ENCODE measurements around the gene PSMB5. TPM values are rescaled to one million over a fixed set of nuclear protein-coding genes. Genes with fewer than 3 reads are reported as not detected.
"Not testable (repeated sequence)": the region's sequence is repeated elsewhere in the genome, so short reads cannot be mapped to it uniquely, and the experiment has no call there.

PSMB5 gene
- total and polyA plus RNA-seq, 7 experiments from 2014 or later = 19.2 to 74.2 (median 37.4) TPM

DNA sequence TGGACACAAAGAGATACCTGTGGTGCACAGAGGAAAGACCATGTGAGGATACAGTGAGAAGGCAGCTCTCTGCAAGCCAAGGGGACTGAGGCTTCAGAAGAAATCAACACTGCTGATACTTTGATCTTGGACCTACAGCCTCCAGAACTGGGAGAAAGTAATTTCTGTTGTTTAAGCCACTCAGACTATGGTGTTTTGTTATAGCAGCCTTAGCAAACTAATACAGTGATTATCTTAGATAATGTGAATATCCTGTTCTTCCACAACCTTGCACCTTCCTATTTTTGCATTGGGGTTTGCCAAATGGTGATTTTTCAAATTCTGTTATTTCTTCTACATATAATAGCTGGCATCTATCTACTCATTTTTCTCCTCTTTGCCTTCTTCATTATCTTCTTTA, 16.6 kb downstream of the PSMB5 start:
- Histone ChIP-seq H3K27ac (ENCODE audit: low read depth, low read length) (no peak overlapping the region), H3K36me3 (ENCODE audit: control insufficient read depth in 2 of 3, insufficient read depth in 3 of 3, low read length in 3 of 3) (no peaks in the 10 kb centered on the region), H3K4me3 (ENCODE audit: low read length) (no peak overlapping the region), H3K4me1 (ENCODE audit: control insufficient read depth in 2 of 2, insufficient read depth in 2 of 2, low read length in 2 of 2) (peaks cover 0 to 39% of the 10 kb centered on the region in 2 donors), H3K9me3 (ENCODE audit: control insufficient read depth in 2 of 3, low read length in 3 of 3) (no peaks in the 10 kb centered on the region), H3K27me3 (ENCODE audit: control insufficient read depth in 2 of 2, insufficient read depth in 2 of 2, low read length in 2 of 2) (no peaks in the 10 kb centered on the region)
- no peak for ATAC-seq
- intact Hi-C loops (cut with micrococcal nuclease) = no loop called here
- peak overlapping the region in 1 of 10 donors; percentile 9 for H3K4me3 Mint-ChIP-seq
- CTCF ChIA-PET = no interaction called here
- POLR2A ChIA-PET = interaction anchor here (0.6 to 3.5 kb wide), 4 partner anchors 11 to 82 kb away, joined by 3 to 37 read pairs (median 3); no protein-coding TSS in a partner anchor
- peaks cover 20 to 49% (median 42%) of the 10 kb centered on the region in 7 donors for H3K4me1 Mint-ChIP-seq
- H3K27ac Mint-ChIP-seq = peak overlapping the region in 3 of 9 donors; percentile 36 to 46 (median 42)
- H3K36me3 Mint-ChIP-seq = no peaks in the 10 kb centered on the region
- H3K27me3 Mint-ChIP-seq = no peaks in the 10 kb centered on the region
- no peaks in the 10 kb centered on the region for H3K9me3 Mint-ChIP-seq
- no peak for DNase-seq

DNA sequence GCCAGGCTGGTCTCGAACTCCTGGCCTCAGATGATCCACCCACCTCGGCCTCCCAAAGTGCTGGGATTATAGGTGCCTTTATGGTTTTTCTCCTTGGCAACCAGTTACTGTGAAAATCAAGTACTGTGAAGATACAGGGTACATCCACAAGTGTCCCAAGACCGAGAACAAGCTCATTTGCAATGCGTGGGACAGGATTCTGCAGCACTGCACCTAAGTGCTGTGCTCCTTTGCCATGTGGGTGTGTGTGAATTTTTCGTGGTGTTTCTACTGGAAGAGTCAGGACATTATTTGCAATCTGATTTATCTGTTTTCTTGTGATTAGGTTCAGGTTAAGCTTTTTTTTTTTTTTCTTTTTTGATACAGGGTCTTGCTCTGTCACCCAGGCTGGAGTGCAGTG, 17.6 kb downstream of the PSMB5 start:
- H3K9me3 Mint-ChIP-seq = no peaks in the 10 kb centered on the region
- Histone ChIP-seq H3K27me3 (ENCODE audit: control insufficient read depth in 2 of 2, insufficient read depth in 2 of 2, low read length in 2 of 2) (no peaks in the 10 kb centered on the region), H3K36me3 (ENCODE audit: control insufficient read depth in 2 of 3, insufficient read depth in 3 of 3, low read length in 3 of 3) (no peaks in the 10 kb centered on the region), H3K27ac (ENCODE audit: low read depth, low read length) (no peak overlapping the region), H3K4me1 (ENCODE audit: control insufficient read depth in 2 of 2, insufficient read depth in 2 of 2, low read length in 2 of 2) (peaks cover 0 to 29% of the 10 kb centered on the region in 2 donors), H3K4me3 (ENCODE audit: low read length) (no peak overlapping the region), H3K9me3 (ENCODE audit: control insufficient read depth in 2 of 3, low read length in 3 of 3) (no peaks in the 10 kb centered on the region)
- peaks cover 15 to 40% (median 32%) of the 10 kb centered on the region in 7 donors for H3K4me1 Mint-ChIP-seq
- peak overlapping the region in 2 of 9 donors; percentile 65 to 73 for H3K27ac Mint-ChIP-seq
- no peak overlapping the region for H3K4me3 Mint-ChIP-seq
- intact Hi-C loops (cut with micrococcal nuclease) = no loop called here
- ATAC-seq (no peak), DNase-seq (no peak)
- CTCF ChIA-PET = interaction anchor here (0.6 to 2.1 kb wide), 3 partner anchors 12 to 43 kb away, joined by 5 to 7 read pairs (median 5); no protein-coding TSS in a partner anchor
- POLR2A ChIA-PET = interaction anchor here (1.6 to 3.5 kb wide), 2 partner anchors 10 to 14 kb away, joined by 4 to 37 read pairs; no protein-coding TSS in a partner anchor
- H3K36me3 Mint-ChIP-seq = no peaks in the 10 kb centered on the region
- H3K27me3 Mint-ChIP-seq = no peaks in the 10 kb centered on the region

DNA sequence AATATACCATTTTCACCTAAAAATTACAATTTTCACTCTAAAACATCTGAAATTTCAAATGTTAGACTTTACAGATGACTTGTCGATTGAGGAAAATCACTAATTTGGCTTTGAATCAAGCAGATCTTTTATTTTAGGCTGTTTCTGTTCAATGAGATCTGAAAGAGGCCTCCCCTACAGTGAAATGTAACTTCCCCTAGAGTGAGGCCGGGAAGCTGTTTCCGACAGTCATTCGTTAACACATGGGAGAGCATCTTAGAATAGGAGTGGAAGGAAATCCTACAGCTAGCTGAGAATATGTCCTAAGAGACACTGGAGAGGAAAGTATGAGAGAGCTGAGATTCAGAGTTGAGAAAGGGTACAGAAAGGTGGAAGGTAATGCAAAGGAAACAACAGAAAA, 19.1 kb downstream of the PSMB5 start:
- DNase-seq (peak in 1 of 9 donors; percentile 20), ATAC-seq (no peak)
- intact Hi-C loops (cut with micrococcal nuclease) = no loop called here
- Histone ChIP-seq H3K27me3 (ENCODE audit: control insufficient read depth in 2 of 2, insufficient read depth in 2 of 2, low read length in 2 of 2) (no peaks in the 10 kb centered on the region), H3K36me3 (ENCODE audit: control insufficient read depth in 2 of 3, insufficient read depth in 3 of 3, low read length in 3 of 3) (no peaks in the 10 kb centered on the region), H3K4me1 (ENCODE audit: control insufficient read depth in 2 of 2, insufficient read depth in 2 of 2, low read length in 2 of 2) (peaks cover 0 to 15% of the 10 kb centered on the region in 2 donors), H3K9me3 (ENCODE audit: control insufficient read depth in 2 of 3, low read length in 3 of 3) (no peaks in the 10 kb centered on the region), H3K4me3 (ENCODE audit: low read length) (no peak overlapping the region), H3K27ac (ENCODE audit: low read depth, low read length) (peak overlapping the region; percentile 49)
- H3K4me1 Mint-ChIP-seq = peaks cover 4 to 30% (median 22%) of the 10 kb centered on the region in 7 donors
- H3K36me3 Mint-ChIP-seq = no peaks in the 10 kb centered on the region
- no peaks in the 10 kb centered on the region for H3K27me3 Mint-ChIP-seq
- CTCF ChIA-PET = interaction anchor here (2.1 kb wide), 2 partner anchors 9 to 14 kb away, joined by 5 to 7 read pairs; no protein-coding TSS in a partner anchor
- peak overlapping the region; percentile 25 to 78 (median 72) for H3K4me3 Mint-ChIP-seq
- peak overlapping the region in 8 of 9 donors; percentile 81 to 93 (median 89) for H3K27ac Mint-ChIP-seq
- POLR2A ChIA-PET = interaction anchor here (0.7 to 5.8 kb wide), 6 partner anchors 6 to 19 kb away, joined by 3 to 37 read pairs (median 12); partner anchors contain the start of gene PSMB5
- no peaks in the 10 kb centered on the region for H3K9me3 Mint-ChIP-seq

DNA sequence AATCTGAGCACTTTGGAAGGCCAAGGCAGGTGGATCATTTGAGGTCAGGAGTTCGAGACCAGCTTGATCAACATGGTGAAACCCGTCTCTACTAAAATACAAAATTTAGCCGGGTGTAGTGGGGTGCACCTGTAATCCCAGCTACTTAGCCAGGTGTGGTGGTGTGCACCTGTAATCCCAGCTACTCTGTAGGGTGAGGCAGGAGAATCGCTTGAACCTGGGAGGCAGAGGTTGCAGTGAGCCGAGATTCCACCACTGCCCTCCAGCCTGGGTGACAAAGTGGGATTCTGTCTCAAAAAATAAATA, 21.0 kb downstream of the PSMB5 start:
- H3K27me3 Mint-ChIP-seq; H3K36me3 Mint-ChIP-seq; H3K4me3 Mint-ChIP-seq; H3K27ac ChIP-seq (ENCODE audit: low read depth, low read length); H3K27me3 ChIP-seq (ENCODE audit: control insufficient read depth in 2 of 2, insufficient read depth in 2 of 2, low read length in 2 of 2); H3K9me3 Mint-ChIP-seq; H3K4me3 ChIP-seq (ENCODE audit: low read length); ATAC-seq; DNase-seq; intact Hi-C loops (cut with micrococcal nuclease); H3K9me3 ChIP-seq (ENCODE audit: control insufficient read depth in 2 of 3, low read length in 3 of 3); H3K36me3 ChIP-seq (ENCODE audit: control insufficient read depth in 2 of 3, insufficient read depth in 3 of 3, low read length in 3 of 3): not testable (repeated sequence)
- H3K4me1 ChIP-seq (ENCODE audit: control insufficient read depth in 2 of 2, insufficient read depth in 2 of 2, low read length in 2 of 2) = peaks cover 3 to 14% of the 10 kb centered on the region in 2 donors
- Mint-ChIP-seq H3K27ac (peak overlapping the region in 1 of 9 donors; percentile 2), H3K4me1 (peaks cover 8 to 39% (median 32%) of the 10 kb centered on the region in 7 donors)
- CTCF ChIA-PET = interaction anchor here (1.5 kb wide), 1 partner anchor 10 kb away, joined by 3 read pairs; no protein-coding TSS in a partner anchor
- POLR2A ChIA-PET = interaction anchor here (5.8 kb wide), 1 partner anchor 8 kb away, joined by 37 read pairs; no protein-coding TSS in a partner anchor

DNA sequence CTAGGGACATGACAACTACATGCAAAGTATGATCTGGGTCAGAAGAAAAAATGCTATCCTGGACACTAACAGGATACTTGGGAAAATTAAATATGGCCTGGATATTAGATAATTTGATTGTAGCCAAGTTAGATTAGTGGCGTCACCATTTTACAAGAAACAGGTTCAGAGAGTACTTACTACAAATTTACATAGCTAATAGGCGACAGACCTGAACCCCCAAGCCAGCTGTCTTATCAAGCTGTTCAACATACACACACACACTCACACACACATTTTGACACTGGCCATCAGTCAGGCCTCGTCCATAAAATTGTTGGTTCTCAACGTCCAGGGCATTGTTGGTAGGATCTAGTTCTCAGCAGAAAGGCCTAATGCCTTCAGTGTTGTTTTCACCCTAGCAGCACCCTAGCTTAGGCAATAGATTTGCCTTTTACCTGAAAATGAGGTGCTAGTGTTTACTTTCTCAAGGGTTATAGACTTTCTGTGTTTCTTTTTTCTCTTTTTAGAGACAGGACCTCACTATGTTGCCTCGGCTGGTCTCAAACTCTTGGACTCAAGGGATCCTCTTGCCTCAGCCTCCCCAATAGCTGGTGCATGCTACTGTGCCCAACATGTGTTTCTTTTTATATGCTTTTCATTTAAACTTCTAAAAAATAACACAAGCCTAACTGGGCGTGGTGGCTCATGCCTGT, 21.5 kb downstream of the PSMB5 start:
- Histone ChIP-seq H3K9me3 (ENCODE audit: control insufficient read depth in 2 of 3, low read length in 3 of 3) (no peaks in the 10 kb centered on the region), H3K4me3 (ENCODE audit: low read length) (no peak overlapping the region), H3K4me1 (ENCODE audit: control insufficient read depth in 2 of 2, insufficient read depth in 2 of 2, low read length in 2 of 2) (peaks cover 3 to 18% of the 10 kb centered on the region in 2 donors), H3K36me3 (ENCODE audit: control insufficient read depth in 2 of 3, insufficient read depth in 3 of 3, low read length in 3 of 3) (no peaks in the 10 kb centered on the region), H3K27ac (ENCODE audit: low read depth, low read length) (no peak overlapping the region), H3K27me3 (ENCODE audit: control insufficient read depth in 2 of 2, insufficient read depth in 2 of 2, low read length in 2 of 2) (no peaks in the 10 kb centered on the region)
- ChIA-PET CTCF (interaction anchor here (1.0 to 1.5 kb wide), 2 partner anchors 10 to 42 kb away, joined by 3 read pairs; no protein-coding TSS in a partner anchor), POLR2A (interaction anchor here (3.1 to 5.8 kb wide), 2 partner anchors 9 to 15 kb away, joined by 10 to 37 read pairs; no protein-coding TSS in a partner anchor)
- ATAC-seq (no peak), DNase-seq (no peak)
- intact Hi-C loops (cut with micrococcal nuclease) = no loop called here
- Mint-ChIP-seq H3K27ac (peak overlapping the region in 8 of 9 donors; percentile 2 to 58 (median 14)), H3K4me3 (no peak overlapping the region), H3K36me3 (no peaks in the 10 kb centered on the region), H3K27me3 (no peaks in the 10 kb centered on the region), H3K9me3 (no peaks in the 10 kb centered on the region), H3K4me1 (peaks cover 12 to 43% (median 37%) of the 10 kb centered on the region in 7 donors)

DNA sequence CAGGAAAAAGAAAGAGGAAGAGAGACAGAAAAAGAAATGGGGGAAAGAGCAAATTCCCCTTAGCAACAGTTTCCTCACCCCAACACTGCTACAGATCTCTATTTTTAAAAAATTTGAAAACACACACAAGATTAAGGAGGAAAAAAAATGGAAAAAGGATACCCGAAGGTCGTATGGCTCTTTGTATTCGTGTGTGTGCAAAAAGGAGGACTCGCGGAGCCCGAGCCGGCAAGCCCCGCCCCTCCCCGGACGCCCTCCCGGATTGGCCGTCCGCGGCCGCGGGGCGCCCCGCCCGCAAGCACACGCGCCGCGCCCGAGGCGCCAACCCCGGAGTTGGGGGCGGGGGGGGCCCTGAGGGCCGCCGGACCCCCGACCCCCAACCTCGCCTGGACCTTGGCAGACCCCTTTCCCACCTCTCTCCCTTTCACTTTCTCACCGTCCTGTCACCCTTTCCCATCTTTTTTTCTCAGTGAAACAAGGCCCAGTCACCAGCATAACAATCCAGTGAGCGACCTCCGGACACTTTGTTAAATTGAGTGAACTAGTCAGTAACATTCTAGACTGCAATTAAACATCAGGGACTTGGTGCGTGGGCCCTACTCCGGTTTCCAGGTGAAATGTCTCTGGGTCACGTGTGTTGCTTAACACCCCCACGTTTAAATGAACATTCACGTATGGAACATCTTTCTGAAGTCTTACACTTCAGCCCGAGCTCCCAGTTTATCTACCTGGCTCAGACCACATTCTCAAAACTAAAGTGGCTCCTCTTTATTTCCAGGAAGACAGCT, 24.6 kb downstream of the PSMB5 start, which contains the start of gene C14orf93:
TSS of gene C14orf93 (minus strand) at position 205 of the 788 bp plus-strand sequence. CDS start 11,120 bp downstream, outside the sequence.
- H3K27me3 ChIP-seq (ENCODE audit: control insufficient read depth in 2 of 2, insufficient read depth in 2 of 2, low read length in 2 of 2) = no peaks in the 10 kb centered on the region
- peak within 1 kb of the TSS; percentile 89 to 100 (median 94) for H3K4me3 Mint-ChIP-seq
- ChIA-PET POLR2A (interaction anchor here (0.6 to 5.8 kb wide), 6 partner anchors 12 to 61 kb away, joined by 3 to 37 read pairs (median 3); no protein-coding TSS in a partner anchor), CTCF (interaction anchor here (0.7 kb wide), 1 partner anchor 57 kb away, joined by 4 read pairs; no protein-coding TSS in a partner anchor)
- H3K9me3 ChIP-seq (ENCODE audit: control insufficient read depth in 2 of 3, low read length in 3 of 3) = no peaks in the 10 kb centered on the region
- H3K27me3 Mint-ChIP-seq = no peaks in the 10 kb centered on the region
- H3K27ac ChIP-seq (ENCODE audit: low read depth, low read length) = peak within 1 kb of the TSS; percentile 68
- no peaks in the 10 kb centered on the region for H3K9me3 Mint-ChIP-seq
- H3K27ac Mint-ChIP-seq = peak within 1 kb of the TSS; percentile 92 to 99 (median 98)
- peak; percentile 59 to 84 (median 74) for DNase-seq
- H3K4me3 ChIP-seq (ENCODE audit: low read length) = peak within 1 kb of the TSS; percentile 82
- H3K36me3 Mint-ChIP-seq = peaks cover 0 to under 1% (median 0%) of the 10 kb centered on the region in 5 donors
- ATAC-seq = peak; percentile 28
- intact Hi-C loops (cut with micrococcal nuclease) = loop anchor here in 1 of 2 donors (5.0 kb wide), 1 partner anchor 1743 kb away; the partner anchor contains the start of gene HNRNPC
- H3K36me3 ChIP-seq (ENCODE audit: control insufficient read depth in 2 of 3, insufficient read depth in 3 of 3, low read length in 3 of 3) = no peaks in the 10 kb centered on the region
- H3K4me1 Mint-ChIP-seq = peaks cover 12 to 56% (median 49%) of the 10 kb centered on the region in 7 donors
- H3K4me1 ChIP-seq (ENCODE audit: control insufficient read depth in 2 of 2, insufficient read depth in 2 of 2, low read length in 2 of 2) = peaks cover 9 to 25% of the 10 kb centered on the region in 2 donors
